GM18519 (cell line): ENCODE data around the gene HMGN5.
A peak's percentile ranks its signal among the peaks of the same experiment; 100 is the strongest.

Experiments
- ATAC-seq: cut with Tn5 transposase; IDR thresholded peaks from one replicate; pipeline ENCODE4 v1.9.1; 2021; ENCODE audit warnings: mild to moderate bottlenecking, moderate library complexity; ENCODE audit not compliant: unreplicated experiment, low FRiP score

The HMGN5 gene

GRCh38 chrX:81120936-81121371 lies 80.8 kb downstream of the HMGN5 start:
- peak; percentile 48 for ATAC-seq

GRCh38 chrX:81120258-81120935 lies 81.3 kb downstream of the HMGN5 start:
- peak; percentile 16 for ATAC-seq

- ATAC-seq: no peak
These were observed 87.0 kb downstream of the HMGN5 start for GRCh38 chrX:81114757-81115156.

- ATAC-seq: no peak
These were observed 91.4 kb downstream of the HMGN5 start for GRCh38 chrX:81110286-81110685.

DNA sequence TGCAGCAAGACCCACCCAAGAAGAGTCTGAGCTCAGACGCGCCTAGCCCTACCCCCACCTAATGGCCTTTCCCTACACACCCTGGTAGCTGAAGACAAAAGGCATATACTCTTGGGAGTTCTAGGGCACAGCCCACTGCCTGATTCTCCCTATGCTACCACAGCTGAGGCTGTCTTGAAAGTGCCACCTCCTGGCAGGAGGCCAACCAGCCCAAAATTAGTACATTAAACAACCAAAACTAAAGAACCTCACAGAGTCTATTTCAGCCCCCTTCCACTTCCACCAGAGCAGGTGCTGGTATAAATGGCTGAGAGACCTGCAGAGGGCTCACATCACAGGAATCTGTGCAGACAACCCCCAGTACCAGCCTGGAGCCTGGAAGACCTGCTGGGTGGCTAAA lies 119.1 kb downstream of the HMGN5 start:
- ATAC-seq: no peak
